GM20431 (cell line): Measurements from ENCODE around the gene MAFF.
"Not testable (repeated sequence)": the region's sequence is repeated elsewhere in the genome, so short reads cannot be mapped to it uniquely, and the experiment has no call there.

Experiments
- in situ Hi-C: fragments of 300-500 bp; cut with MseI, MboI; formaldehyde crosslinking; loops from one replicate; pipeline ENCODE4 v1.15.0; 2020; ENCODE audit warnings: low sequenced_read_pairs; ENCODE audit not compliant: unreplicated experiment

Gene MAFF

GRCh38 chr22:38177044-38177443 lies 24.8 kb upstream of the MAFF start:
- in situ Hi-C loops, result no loop called here

- in situ Hi-C loops, result not testable (repeated sequence)
Observed at GRCh38 chr22:38177571-38177925, 24.2 kb upstream of the MAFF start.

- in situ Hi-C loops, result no loop called here
Observed at GRCh38 chr22:38177926-38178604, 23.7 kb upstream of the MAFF start.

- in situ Hi-C loops, result not testable (repeated sequence)
Observed at GRCh38 chr22:38178605-38178937, 23.2 kb upstream of the MAFF start.

GRCh38 chr22:38180841-38181452 lies 20.8 kb upstream of the MAFF start:
- in situ Hi-C loops, result no loop called here

GRCh38 chr22:38181453-38182200 lies 20.2 kb upstream of the MAFF start, which contains the start of gene PLA2G6:
TSS of gene PLA2G6 (minus strand) at chr22:38181830. CDS start at chr22:38169426, 12,404 bp downstream.
- in situ Hi-C loops, result no loop called here

GRCh38 chr22:38184788-38185187 lies 17.0 kb upstream of the MAFF start:
- in situ Hi-C loops, result no loop called here

GRCh38 chr22:38186429-38186828 lies 15.4 kb upstream of the MAFF start:
- in situ Hi-C loops, result no loop called here

GRCh38 chr22:38187413-38188212 lies 14.2 kb upstream of the MAFF start:
- in situ Hi-C loops, result no loop called here

- in situ Hi-C loops, result no loop called here
Observed at GRCh38 chr22:38189104-38189503, 12.7 kb upstream of the MAFF start.

GRCh38 chr22:38190581-38190980 lies 11.2 kb upstream of the MAFF start:
- in situ Hi-C loops, result no loop called here

- in situ Hi-C loops, result no loop called here
Observed at GRCh38 chr22:38191055-38191454, 10.7 kb upstream of the MAFF start.

- in situ Hi-C loops, result no loop called here
Observed at GRCh38 chr22:38191731-38192474, 9.9 kb upstream of the MAFF start.

- in situ Hi-C loops, result no loop called here
Observed at GRCh38 chr22:38192475-38192863, 9.3 kb upstream of the MAFF start.

GRCh38 chr22:38193580-38193979 lies 8.2 kb upstream of the MAFF start:
- in situ Hi-C loops, result no loop called here

GRCh38 chr22:38196791-38197419 lies 4.9 kb upstream of the MAFF start:
- in situ Hi-C loops, result no loop called here

GRCh38 chr22:38199826-38200559 lies 1.8 kb upstream of the MAFF start:
- in situ Hi-C loops, result no loop called here

GRCh38 chr22:38201371-38201710 lies 453 bp upstream of the MAFF start:
- in situ Hi-C loops, result no loop called here
